ENCODE measurements around the gene OR5B21.
A peak's percentile ranks its signal among the peaks of the same experiment; 100 is the strongest.

OR5B21 gene

DNA sequence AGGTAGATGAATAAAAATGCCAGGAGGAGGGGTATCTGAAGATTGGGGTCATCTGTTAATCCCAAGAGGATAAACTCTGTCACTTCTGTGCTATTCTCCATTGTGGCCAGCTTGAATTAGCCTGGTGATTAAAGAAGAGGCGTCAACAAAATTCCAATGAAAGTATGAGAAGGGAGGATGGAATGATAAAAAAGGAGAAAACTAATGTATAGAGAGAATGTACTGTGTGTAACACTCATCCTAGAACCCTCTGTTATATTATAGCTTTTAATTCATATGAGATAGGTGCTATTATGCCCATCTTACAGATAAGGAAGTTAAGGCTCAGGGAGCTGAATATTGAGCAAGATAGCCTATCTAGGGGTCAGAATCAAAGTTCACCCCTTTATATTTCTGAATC lies at the start of gene OR5B21:
Gene OR5B21 (minus strand): TSS at position 101 of the 400 bp plus-strand sequence. CDS start 0 bp downstream, at position 101.
- no peak for DNase-seq
- in situ Hi-C loops (cut with MboI; ENCODE audit: low pct_unique_long_range_greater_than_20kb, low sequenced_read_pairs) = loop anchor here (25.0 kb wide), 1 partner anchor 1171 kb away; the partner anchor contains the start of genes P2RX3 and SSRP1

DNA sequence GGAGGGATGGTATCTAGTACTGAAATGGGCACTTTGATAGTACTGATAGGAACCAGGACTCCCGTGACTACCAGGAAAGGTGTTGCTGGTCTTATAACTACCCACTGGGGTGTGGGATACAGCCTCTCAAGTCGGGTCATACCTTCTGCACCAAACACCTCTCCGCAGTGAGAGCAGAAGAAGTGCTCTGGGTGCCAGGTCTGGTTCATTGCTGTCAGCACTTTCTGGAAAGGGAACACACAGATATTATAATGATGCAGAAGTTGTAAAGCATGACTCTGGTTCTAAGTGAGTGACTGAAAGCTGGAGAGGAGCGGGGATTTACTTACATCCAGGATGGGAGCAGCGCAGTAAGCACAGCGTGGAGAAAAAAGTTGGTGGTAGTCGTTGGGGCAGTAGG lies 41.7 kb upstream of the OR5B21 start:
- in situ Hi-C loops (cut with MboI; ENCODE audit: low pct_unique_long_range_greater_than_20kb, low sequenced_read_pairs) = no loop called here
- DNase-seq = no peak

GRCh38 chr11:58546841-58547240 lies 38.9 kb upstream of the OR5B21 start:
- in situ Hi-C loops (cut with MboI; ENCODE audit: low pct_unique_long_range_greater_than_20kb, low sequenced_read_pairs) = no loop called here
- no peak for DNase-seq

- in situ Hi-C loops (cut with MboI; ENCODE audit: low pct_unique_long_range_greater_than_20kb, low sequenced_read_pairs) = no loop called here
- DNase-seq = no peak
Observed at GRCh38 chr11:58531865-58532341, 24.0 kb upstream of the OR5B21 start.

DNA sequence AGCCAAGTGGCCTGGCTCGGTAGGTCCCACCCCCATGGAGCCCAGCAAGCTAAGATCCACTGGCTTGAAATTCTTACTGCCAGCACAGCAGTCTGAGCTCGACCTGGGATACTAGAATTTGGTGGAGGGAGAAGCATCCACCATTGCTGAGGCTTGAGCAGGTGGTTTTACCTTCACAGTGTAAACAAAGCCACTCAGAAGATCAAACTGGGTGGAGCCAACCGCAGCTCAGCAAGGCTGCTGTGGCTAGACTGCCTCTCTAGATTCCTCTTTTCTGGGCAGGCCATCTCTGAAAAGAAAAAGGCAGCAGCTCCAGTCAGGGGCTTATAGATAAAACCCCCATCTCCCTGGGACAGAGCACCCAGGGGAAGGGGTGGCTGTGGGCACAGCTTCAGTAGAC lies 22.3 kb upstream of the OR5B21 start:
- in situ Hi-C loops (cut with MboI; ENCODE audit: low pct_unique_long_range_greater_than_20kb, low sequenced_read_pairs) = no loop called here
- no peak for DNase-seq

DNA sequence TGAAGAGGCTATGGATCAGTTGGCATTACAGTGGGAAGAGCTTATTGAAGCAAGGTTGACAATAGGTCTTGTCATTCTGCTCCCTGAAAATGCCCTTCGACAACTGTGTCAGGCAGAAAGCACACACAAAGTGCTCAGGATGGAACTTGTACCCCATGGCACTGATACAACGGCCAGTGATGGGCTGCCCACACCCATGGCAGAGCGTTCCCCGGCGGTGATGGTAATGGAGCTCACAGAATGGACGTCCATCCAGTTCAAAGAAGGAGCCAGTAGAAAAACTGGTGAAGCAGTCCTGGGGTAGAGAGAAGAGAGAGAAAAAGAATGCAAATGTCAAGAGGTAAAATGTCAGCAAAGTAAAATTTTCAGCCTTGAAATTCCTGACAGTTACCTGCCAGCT lies 19.5 kb upstream of the OR5B21 start:
- in situ Hi-C loops (cut with MboI; ENCODE audit: low pct_unique_long_range_greater_than_20kb, low sequenced_read_pairs) = no loop called here
- no peak for DNase-seq

DNA sequence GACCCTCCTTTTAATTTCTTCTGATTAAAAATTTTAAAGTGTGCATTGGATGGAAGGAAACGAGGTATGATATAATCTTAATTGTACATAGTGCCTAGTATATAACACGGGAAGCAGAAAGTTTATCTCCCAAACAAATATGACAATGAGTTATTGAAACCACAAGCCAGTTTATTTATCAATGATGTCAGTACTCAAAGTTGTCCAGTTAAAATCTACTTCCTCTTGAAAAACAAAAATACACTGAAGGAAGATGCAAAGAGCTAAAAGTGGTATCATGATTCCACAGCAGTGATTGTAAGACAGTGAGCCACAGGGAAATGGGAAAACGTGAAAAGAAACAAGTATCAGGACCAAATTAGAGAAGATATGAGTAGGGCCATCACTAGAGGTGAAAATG lies 18.8 kb upstream of the OR5B21 start:
- DNase-seq = peak; percentile 21
- in situ Hi-C loops (cut with MboI; ENCODE audit: low pct_unique_long_range_greater_than_20kb, low sequenced_read_pairs) = no loop called here

- DNase-seq = peak; percentile 90
- in situ Hi-C loops (cut with MboI; ENCODE audit: low pct_unique_long_range_greater_than_20kb, low sequenced_read_pairs) = no loop called here
Observed at GRCh38 chr11:58525037-58525614, 17.2 kb upstream of the OR5B21 start.

GRCh38 chr11:58524232-58525036 lies 16.5 kb upstream of the OR5B21 start:
- DNase-seq = peak; percentile 83
- in situ Hi-C loops (cut with MboI; ENCODE audit: low pct_unique_long_range_greater_than_20kb, low sequenced_read_pairs) = loop anchor here (25.0 kb wide), 1 partner anchor 1187 kb away; the partner anchor contains the start of genes P2RX3 and SSRP1

DNA sequence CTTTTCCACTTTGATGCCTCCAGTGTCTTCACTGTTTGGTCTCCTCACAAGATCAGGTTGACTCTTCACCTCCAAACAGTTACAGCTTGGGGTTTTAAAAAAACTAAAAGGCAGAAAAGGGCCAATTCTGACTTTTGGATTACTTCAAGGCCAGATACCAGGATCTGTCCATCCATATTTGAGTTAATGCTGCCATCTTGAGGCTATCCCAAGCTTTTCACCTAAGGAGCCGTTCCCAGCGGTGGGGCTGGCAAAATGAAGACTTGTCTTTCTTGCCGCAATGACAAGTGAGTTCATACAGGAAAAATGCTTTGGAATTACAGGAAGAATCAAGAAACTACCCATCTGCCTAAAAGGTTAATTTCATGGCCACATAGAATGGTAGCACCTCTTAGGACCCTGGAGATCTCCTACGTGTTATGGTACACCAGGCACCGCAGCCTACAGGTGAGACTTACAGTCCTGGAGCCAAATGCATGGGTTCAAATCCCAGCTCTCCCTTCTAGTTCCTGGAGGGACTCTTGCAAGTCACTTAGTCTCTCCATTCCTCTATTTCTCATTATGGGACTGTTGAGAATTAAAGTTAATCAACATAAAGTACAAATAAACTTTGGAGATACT lies 6.0 kb upstream of the OR5B21 start:
- in situ Hi-C loops (cut with MboI; ENCODE audit: low pct_unique_long_range_greater_than_20kb, low sequenced_read_pairs) = loop anchor here (25.0 kb wide), 1 partner anchor 1177 kb away; the partner anchor contains the start of genes P2RX3 and SSRP1
- peak; percentile 69 for DNase-seq

- in situ Hi-C loops (cut with MboI; ENCODE audit: low pct_unique_long_range_greater_than_20kb, low sequenced_read_pairs) = loop anchor here (25.0 kb wide), 1 partner anchor 1174 kb away; the partner anchor contains the start of genes P2RX3 and SSRP1
- no peak for DNase-seq
Observed at GRCh38 chr11:58511636-58512035, 3.7 kb upstream of the OR5B21 start.

DNA sequence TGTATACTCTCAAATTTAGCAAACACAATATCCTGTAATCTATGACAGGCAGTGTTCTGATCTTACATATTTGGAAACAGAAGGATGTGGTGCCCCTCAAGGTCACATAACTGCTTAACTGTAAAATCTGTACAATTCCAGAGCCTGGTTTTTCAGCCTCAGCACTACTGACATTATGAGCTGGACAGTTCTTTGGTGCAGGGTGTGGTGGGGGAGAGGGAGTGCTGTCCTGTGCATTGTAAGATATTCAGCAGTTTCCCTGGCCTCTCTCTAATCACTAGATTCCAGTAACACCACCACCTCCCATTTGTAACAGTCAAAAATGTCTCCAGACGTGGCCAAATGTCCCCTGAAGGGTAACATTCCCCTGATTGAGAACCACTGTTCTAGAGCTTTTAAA lies 1.8 kb upstream of the OR5B21 start:
- in situ Hi-C loops (cut with MboI; ENCODE audit: low pct_unique_long_range_greater_than_20kb, low sequenced_read_pairs) = loop anchor here (25.0 kb wide), 1 partner anchor 1172 kb away; the partner anchor contains the start of genes P2RX3 and SSRP1

GRCh38 chr11:58508814-58509213 lies 909 bp upstream of the OR5B21 start:
- DNase-seq = no peak
- in situ Hi-C loops (cut with MboI; ENCODE audit: low pct_unique_long_range_greater_than_20kb, low sequenced_read_pairs) = loop anchor here (25.0 kb wide), 1 partner anchor 1172 kb away; the partner anchor contains the start of genes P2RX3 and SSRP1

More for the DNA sequence above, 1.8 kb upstream of the OR5B21 start:
- no peak for DNase-seq

GRCh38 chr11:58507355-58507754 lies 550 bp downstream of the OR5B21 start:
- no peak for DNase-seq
- in situ Hi-C loops (cut with MboI; ENCODE audit: low pct_unique_long_range_greater_than_20kb, low sequenced_read_pairs) = loop anchor here (25.0 kb wide), 1 partner anchor 1170 kb away; the partner anchor contains the start of genes P2RX3 and SSRP1

DNA sequence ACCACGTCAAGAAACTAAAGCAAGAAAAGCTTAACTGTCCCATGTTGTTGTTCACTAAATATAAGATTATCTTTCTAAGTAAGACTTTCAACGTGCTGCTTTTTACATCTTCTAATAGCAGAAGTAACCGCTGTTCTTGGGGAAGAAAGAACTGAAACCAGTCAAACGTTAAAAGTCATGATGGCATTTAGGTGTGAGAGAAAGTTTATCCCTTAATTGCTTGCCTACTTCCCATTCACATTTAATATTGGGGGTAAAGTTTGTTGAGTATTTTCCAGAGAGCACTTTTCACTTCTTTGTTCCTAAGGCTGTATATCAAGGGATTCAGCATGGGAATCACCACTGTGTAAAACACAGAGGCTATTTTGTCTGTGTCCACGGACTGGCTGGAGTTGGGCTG lies 970 bp downstream of the OR5B21 start:
- in situ Hi-C loops (cut with MboI; ENCODE audit: low pct_unique_long_range_greater_than_20kb, low sequenced_read_pairs) = loop anchor here (25.0 kb wide), 1 partner anchor 1170 kb away; the partner anchor contains the start of genes P2RX3 and SSRP1
- no peak for DNase-seq

DNA sequence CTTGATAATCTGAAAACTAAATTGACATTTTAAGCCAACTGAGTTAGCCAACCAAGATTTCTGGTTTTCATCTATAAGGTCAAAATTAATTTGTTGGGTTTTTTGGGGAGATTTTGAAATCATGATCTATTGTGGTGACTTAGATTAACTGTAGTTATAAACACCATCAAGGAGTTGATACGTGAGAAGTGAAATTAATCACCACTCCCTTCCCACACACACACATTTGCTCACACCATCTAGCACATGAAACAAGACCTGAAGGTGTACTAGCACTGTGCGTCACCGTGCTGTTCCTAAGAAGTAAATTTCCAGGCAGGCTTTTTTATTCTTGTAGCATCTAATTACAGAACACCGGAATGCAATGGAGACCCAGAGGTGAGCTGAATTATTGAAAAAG lies 2.1 kb downstream of the OR5B21 start:
- in situ Hi-C loops (cut with MboI; ENCODE audit: low pct_unique_long_range_greater_than_20kb, low sequenced_read_pairs) = loop anchor here (25.0 kb wide), 1 partner anchor 1169 kb away; the partner anchor contains the start of genes P2RX3 and SSRP1
- DNase-seq = no peak

GRCh38 chr11:58504232-58504631 lies 3.7 kb downstream of the OR5B21 start:
- DNase-seq = no peak
- in situ Hi-C loops (cut with MboI; ENCODE audit: low pct_unique_long_range_greater_than_20kb, low sequenced_read_pairs) = loop anchor here (25.0 kb wide), 1 partner anchor 1167 kb away; the partner anchor contains the start of genes P2RX3 and SSRP1

- no peak for DNase-seq
Observed at GRCh38 chr11:58503361-58503856, 4.5 kb downstream of the OR5B21 start.

GRCh38 chr11:58502004-58502403 lies 5.9 kb downstream of the OR5B21 start:
- in situ Hi-C loops (cut with MboI; ENCODE audit: low pct_unique_long_range_greater_than_20kb, low sequenced_read_pairs) = loop anchor here (25.0 kb wide), 1 partner anchor 1165 kb away; the partner anchor contains the start of genes P2RX3 and SSRP1
- no peak for DNase-seq

More at GRCh38 chr11:58503361-58503856, 4.5 kb downstream of the OR5B21 start:
- in situ Hi-C loops (cut with MboI; ENCODE audit: low pct_unique_long_range_greater_than_20kb, low sequenced_read_pairs) = loop anchor here (25.0 kb wide), 1 partner anchor 1166 kb away; the partner anchor contains the start of genes P2RX3 and SSRP1
